ENCODE data around the gene ACTR3. TPM values are rescaled to one million over a fixed set of nuclear protein-coding genes. Genes with fewer than 3 reads are reported as not detected.

The ACTR3 gene
- total RNA-seq, 1 donor from 2014 or later, result 638 TPM

DNA sequence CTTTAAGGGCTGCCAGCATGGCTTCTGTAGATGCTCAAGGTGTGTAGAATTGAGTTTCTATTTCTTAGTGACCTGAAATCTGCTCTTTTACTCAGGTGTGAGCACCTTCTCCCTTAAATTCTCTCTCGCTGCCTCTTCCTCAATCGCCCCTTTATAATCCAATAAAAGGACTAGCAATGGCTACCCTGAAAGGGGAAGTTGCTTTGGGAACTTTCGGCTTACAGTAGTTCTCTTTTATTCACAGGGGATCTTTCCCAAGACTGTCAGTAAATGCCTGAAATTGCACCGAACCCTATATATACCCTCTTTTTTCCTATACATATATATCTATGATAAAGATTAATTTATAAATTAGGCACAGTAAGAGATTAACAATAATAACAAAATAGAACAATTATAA lies 121.8 kb downstream of the ACTR3 start:
- TF ChIP-seq, protein P1, sequence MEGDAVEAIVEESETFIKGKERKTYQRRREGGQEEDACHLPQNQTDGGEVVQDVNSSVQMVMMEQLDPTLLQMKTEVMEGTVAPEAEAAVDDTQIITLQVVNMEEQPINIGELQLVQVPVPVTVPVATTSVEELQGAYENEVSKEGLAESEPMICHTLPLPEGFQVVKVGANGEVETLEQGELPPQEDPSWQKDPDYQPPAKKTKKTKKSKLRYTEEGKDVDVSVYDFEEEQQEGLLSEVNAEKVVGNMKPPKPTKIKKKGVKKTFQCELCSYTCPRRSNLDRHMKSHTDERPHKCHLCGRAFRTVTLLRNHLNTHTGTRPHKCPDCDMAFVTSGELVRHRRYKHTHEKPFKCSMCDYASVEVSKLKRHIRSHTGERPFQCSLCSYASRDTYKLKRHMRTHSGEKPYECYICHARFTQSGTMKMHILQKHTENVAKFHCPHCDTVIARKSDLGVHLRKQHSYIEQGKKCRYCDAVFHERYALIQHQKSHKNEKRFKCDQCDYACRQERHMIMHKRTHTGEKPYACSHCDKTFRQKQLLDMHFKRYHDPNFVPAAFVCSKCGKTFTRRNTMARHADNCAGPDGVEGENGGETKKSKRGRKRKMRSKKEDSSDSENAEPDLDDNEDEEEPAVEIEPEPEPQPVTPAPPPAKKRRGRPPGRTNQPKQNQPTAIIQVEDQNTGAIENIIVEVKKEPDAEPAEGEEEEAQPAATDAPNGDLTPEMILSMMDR (IDR thresholded peaks at IDR 0.05), result no peak
- Mint-ChIP-seq H3K27me3 (peaks cover 7% of the 10 kb centered on the region), H3K4me3 (no peak overlapping the region), H3K4me1 (no peaks in the 10 kb centered on the region), H3K9me3 (no peaks in the 10 kb centered on the region), H3K27ac (no peak overlapping the region), H3K36me3 (ENCODE audit: low read depth) (no peaks in the 10 kb centered on the region)
- ChIA-PET CTCF (no interaction called here), POLR2A (no interaction called here)
- ATAC-seq (ENCODE audit: low read depth) (no peak), DNase-seq (no peak)
- intact Hi-C loops (cut with micrococcal nuclease), result no loop called here

Other genes with a start within 250 kb of the ACTR3 start
- gene SLC35F5, start 133.4 kb upstream of the ACTR3 start, total RNA-seq, result 34.3 and 48.3 TPM in 2 replicates

Data from activated B cell treated with CpG ODN at 0.5 μM for 24 hours (primary cell).